Mucosa of descending colon (tissue), 3 donors: Measurements from ENCODE around the gene TACR2. TPM values are rescaled to one million over a fixed set of nuclear protein-coding genes. Genes with fewer than 3 reads are reported as not detected.

Experiments
- ATAC-seq: fragments of 200-7000 bp; cut with Tn5 transposase; one replicate; pipeline ENCODE4 v1.9.1; 2020; ENCODE audit warnings: mild to moderate bottlenecking, moderate library complexity
- DNase-seq, 3 donors: peaks; one replicate each; pipeline ENCODE4 v3.0.0-alpha.2; 2020
- H3K36me3 ChIP-seq: fragments of 200-600 bp; one replicate; pipeline ENCODE4 v1.8.0; 2021; ENCODE audit warnings: low read depth, mild to moderate bottlenecking
- H3K4me1 ChIP-seq: fragments of 200-600 bp; one replicate; pipeline ENCODE4 v1.8.0; 2021; ENCODE audit warnings: low read depth, mild to moderate bottlenecking
- H3K4me3 ChIP-seq: fragments of 200-600 bp; one replicate; pipeline ENCODE4 v1.8.0; 2021; ENCODE audit warnings: mild to moderate bottlenecking
- H3K9me3 ChIP-seq: fragments of 200-600 bp; one replicate; pipeline ENCODE4 v1.8.0; 2021; ENCODE audit warnings: mild to moderate bottlenecking
- intact Hi-C, 2 donors: fragments of 100-400 bp; cut with DNase I in 1 of 2; cut with micrococcal nuclease in 1 of 2; formaldehyde crosslinking; loops; one replicate each; pipeline versions ENCODE4 v1.11.0 to v1.11.1; 2022; cut with DNase I, micrococcal nuclease
- total RNA-seq, 3 donors: library from RNA; stranded (reverse); fragmentation: NEBNext Ultra II Directional in 2 of 3; extraction: Animal tissue kit (Norgen Biotek cat#: 25700) in 2 of 3; gene quantifications; one replicate each; pipeline versions ENCODE4 v1.2.1 to v1.2.4, GENCODE V29; 2021 to 2023
- TF ChIP-seq, protein P1 (sequence below): fragments of 200-600 bp; IDR thresholded peaks from one replicate; pipeline ENCODE4 v1.8.0; 2022; ENCODE audit warnings: antibody characterized with exemption, mild to moderate bottlenecking
- donor health status: DM: no; HTN: no; CAD: no; lungs with moderate emphysema.
- donor health status: DM: no; HTN: no; CAD: no.
- donor health status: DM: no; HTN: yes; CAD: no.

The TACR2 gene
- total RNA-seq, 3 donors from 2014 or later = 6.3 to 204 (median 9.5) TPM

GRCh38 chr10:69428165-69428564 is 11.4 kb upstream of the TACR2 start:
- Histone ChIP-seq H3K4me3 (no peak overlapping the region), H3K36me3 (no peaks in the 10 kb centered on the region), H3K4me1 (peaks cover 24% of the 10 kb centered on the region), H3K9me3 (no peaks in the 10 kb centered on the region)
- TF ChIP-seq, protein P1, sequence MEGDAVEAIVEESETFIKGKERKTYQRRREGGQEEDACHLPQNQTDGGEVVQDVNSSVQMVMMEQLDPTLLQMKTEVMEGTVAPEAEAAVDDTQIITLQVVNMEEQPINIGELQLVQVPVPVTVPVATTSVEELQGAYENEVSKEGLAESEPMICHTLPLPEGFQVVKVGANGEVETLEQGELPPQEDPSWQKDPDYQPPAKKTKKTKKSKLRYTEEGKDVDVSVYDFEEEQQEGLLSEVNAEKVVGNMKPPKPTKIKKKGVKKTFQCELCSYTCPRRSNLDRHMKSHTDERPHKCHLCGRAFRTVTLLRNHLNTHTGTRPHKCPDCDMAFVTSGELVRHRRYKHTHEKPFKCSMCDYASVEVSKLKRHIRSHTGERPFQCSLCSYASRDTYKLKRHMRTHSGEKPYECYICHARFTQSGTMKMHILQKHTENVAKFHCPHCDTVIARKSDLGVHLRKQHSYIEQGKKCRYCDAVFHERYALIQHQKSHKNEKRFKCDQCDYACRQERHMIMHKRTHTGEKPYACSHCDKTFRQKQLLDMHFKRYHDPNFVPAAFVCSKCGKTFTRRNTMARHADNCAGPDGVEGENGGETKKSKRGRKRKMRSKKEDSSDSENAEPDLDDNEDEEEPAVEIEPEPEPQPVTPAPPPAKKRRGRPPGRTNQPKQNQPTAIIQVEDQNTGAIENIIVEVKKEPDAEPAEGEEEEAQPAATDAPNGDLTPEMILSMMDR = no peak
- intact Hi-C loops = loop anchor here in 1 of 2 donors (5.0 kb wide), 1 partner anchor 79 kb away; no protein-coding TSS in a partner anchor
- no peak for DNase-seq
- no peak for ATAC-seq

GRCh38 chr10:69426376-69426727 is 9.6 kb upstream of the TACR2 start:
- no peak overlapping the region for H3K4me3 ChIP-seq
- no peaks in the 10 kb centered on the region for H3K36me3 ChIP-seq
- no peaks in the 10 kb centered on the region for H3K9me3 ChIP-seq
- intact Hi-C loops = loop anchor here in 1 of 2 donors (5.0 kb wide), 1 partner anchor 81 kb away; no protein-coding TSS in a partner anchor
- peaks cover 30% of the 10 kb centered on the region for H3K4me1 ChIP-seq
- no peak for ATAC-seq
- TF ChIP-seq, protein P1 = no peak
- peak in 1 of 3 donors; percentile 49 for DNase-seq

DNA sequence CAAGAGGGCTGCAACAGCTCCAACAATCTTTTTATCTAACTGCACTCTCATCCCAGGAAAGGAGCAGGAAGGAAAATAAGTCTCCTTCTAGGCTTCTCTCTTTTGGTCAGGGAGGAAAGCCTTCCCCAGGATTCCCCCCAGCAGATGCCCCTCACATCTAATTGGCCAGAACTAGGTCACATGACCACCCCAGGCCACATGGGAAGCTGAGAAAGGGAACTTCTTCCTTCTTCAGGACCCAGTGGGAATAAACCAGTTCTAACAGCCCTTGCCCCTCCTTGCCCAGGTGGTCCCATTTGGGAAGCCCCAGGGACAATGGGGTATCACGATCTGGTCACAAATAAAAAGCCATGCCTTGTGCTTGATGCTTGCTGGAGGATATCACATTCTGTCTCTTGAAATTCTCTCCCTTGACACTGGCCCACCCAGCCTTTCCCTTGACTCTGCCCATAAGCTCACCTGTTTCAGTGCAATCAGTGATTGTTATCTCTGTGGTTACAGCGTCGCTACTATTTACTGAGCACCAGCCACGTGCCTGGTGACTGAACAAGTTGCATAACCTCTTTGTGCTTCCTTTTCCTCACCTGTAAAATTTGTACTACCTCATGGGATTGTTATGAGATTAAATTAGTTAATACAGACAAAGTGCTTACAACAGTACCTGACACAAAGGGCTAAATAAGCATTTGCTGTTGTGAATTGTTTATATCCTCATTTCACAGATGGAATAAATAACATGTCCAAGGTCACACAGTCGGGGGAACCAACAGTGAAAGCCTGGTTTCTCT is 9.0 kb upstream of the TACR2 start:
- H3K4me1 ChIP-seq = peaks cover 30% of the 10 kb centered on the region
- DNase-seq (peak in 2 of 3 donors; percentile 60 to 78), ATAC-seq (peak; percentile 89)
- intact Hi-C loops = loop anchor here in 1 of 2 donors (5.0 kb wide), 1 partner anchor 82 kb away; no protein-coding TSS in a partner anchor
- TF ChIP-seq, protein P1 = no peak
- H3K36me3 ChIP-seq = no peaks in the 10 kb centered on the region
- no peaks in the 10 kb centered on the region for H3K9me3 ChIP-seq
- no peak overlapping the region for H3K4me3 ChIP-seq

- no peak for DNase-seq
- H3K9me3 ChIP-seq = no peaks in the 10 kb centered on the region
- peaks cover 30% of the 10 kb centered on the region for H3K4me1 ChIP-seq
- ATAC-seq = no peak
- intact Hi-C loops = loop anchor here in 1 of 2 donors (5.0 kb wide), 1 partner anchor 82 kb away; no protein-coding TSS in a partner anchor
- H3K4me3 ChIP-seq = no peak overlapping the region
- no peaks in the 10 kb centered on the region for H3K36me3 ChIP-seq
- TF ChIP-seq, protein P1 = no peak
Observed at GRCh38 chr10:69425041-69425440, 8.3 kb upstream of the TACR2 start.

DNA sequence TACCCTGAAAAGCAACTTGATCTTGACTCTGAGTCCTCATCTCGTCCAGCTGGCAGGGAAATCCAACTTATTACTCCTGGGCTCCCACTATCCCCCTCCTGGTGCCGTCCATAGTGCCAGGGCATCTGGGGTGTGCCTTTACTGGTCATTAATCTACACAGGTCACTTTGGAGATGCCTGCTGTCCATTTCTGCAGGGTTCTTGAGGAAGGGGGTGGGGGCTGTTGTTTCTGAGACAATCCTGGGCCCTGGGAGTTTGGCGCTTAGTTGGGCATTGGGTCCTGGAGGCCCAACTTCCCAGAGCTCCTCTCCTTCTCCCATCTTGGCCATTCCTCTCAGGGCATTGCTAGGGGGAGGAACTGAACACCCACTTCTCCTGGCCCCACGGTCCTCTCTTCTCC is 6.0 kb upstream of the TACR2 start:
- ATAC-seq (no peak), DNase-seq (peak in 1 of 3 donors; percentile 22)
- Histone ChIP-seq H3K9me3 (no peaks in the 10 kb centered on the region), H3K4me1 (peaks cover 49% of the 10 kb centered on the region), H3K4me3 (no peak overlapping the region), H3K36me3 (no peaks in the 10 kb centered on the region)
- TF ChIP-seq, protein P1 = no peak
- intact Hi-C loops = no loop called here
